Activated naive CD4-positive, alpha-beta T cell (primary cell): ENCODE measurements around the gene CTLA4.
A peak's percentile ranks its signal among the peaks of the same experiment; 100 is the strongest.
"Not testable (repeated sequence)": the region's sequence is repeated elsewhere in the genome, so short reads cannot be mapped to it uniquely, and the experiment has no call there.

ENCODE experiments used
- DNase-seq, 4 experiments: peaks; one replicate each; lab custom pipeline; 2025; lab: John Stamatoyannopoulos, UW

The CTLA4 gene

GRCh38 chr2:203857656-203858055 lies 9.9 kb upstream of the CTLA4 start:
- DNase-seq: no peak

DNA sequence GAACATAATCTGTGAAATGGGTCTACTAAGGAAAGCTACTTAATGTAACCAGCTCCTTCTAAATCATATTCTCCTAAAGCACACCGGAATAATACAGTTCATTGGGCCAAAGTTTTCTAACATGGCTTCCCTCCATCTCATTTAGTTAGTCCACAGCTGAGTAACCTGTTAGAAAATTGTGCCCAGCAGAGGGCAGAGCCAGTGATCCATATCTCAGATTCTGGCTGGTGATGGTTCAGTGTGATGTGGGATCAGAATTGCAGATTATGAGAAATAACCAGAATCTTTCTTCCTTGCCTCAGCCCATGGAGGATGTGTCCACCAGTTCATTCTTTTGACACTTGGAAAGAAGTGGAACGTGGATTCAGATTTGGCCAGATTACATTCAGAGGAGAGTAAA lies 9.4 kb upstream of the CTLA4 start:
- DNase-seq: no peak

GRCh38 chr2:203859030-203859789 lies 8.4 kb upstream of the CTLA4 start:
- DNase-seq: no peak

DNA sequence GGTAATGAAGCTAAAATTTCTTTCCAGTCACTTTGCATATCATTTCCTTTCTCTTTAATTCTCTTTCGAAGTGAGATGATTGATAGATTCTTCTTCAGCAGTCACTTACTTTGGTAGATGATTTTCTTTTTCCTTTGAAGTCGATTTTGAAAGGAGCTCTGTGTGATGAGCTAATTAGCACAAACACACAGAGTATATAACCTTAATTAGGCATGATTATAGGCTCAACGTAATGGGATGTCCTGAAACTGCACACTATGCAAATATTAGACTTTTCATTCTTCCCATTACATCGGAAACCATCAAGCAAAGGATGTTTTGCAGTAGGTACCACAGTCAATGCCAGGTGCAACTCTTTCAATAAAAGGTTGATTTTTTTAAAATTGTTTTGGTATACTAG lies 6.4 kb upstream of the CTLA4 start:
- no peak for DNase-seq

- DNase-seq: no peak
Observed at GRCh38 chr2:203861607-203862006, 6.0 kb upstream of the CTLA4 start.

DNA sequence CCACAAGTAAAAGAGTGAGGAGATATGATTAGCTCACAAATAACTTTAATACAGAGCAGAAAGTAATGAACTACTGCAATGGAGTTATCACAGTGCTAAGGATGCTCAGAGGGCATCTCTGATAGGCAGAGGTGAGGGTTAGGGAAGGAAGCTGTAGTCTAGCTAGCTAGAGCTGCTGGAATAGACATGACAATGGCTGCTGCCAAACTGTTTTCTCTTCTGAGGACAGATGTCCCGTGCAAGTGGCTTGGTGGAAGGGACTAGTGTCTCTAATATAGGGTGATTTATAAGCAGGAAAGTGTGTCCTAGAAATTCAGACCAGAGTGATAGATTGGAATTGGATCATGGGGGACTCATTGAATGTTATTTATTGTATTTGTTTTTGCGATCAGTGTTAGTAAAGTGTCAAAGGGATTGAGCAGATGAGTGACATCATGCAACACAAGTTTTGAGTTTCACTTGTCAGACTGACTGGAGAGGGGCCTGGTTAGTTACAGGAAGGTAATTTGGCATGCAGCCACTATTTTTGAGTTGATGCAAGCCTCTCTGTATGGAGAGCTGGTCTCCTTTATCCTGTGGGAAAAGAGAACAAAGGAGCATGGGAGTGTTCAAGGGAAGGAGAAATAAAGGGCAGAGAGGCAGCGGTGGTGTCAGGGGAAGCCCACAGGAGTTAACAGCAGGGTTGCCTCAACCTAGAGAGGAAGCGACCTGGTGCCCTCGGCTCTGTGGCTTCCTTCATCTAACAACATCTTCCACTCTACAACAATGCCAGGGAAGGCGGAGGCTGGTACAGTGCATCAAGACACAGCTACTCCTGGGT lies 1.9 kb downstream of the CTLA4 start:
- peak in 3 of 4 experiments; percentile 10 to 35 (median 16) for DNase-seq

DNA sequence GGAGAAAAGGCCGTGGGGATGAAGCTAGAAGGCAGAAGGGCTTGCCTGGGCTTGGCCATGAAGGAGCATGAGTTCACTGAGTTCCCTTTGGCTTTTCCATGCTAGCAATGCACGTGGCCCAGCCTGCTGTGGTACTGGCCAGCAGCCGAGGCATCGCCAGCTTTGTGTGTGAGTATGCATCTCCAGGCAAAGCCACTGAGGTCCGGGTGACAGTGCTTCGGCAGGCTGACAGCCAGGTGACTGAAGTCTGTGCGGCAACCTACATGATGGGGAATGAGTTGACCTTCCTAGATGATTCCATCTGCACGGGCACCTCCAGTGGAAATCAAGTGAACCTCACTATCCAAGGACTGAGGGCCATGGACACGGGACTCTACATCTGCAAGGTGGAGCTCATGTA lies 2.9 kb downstream of the CTLA4 start:
- DNase-seq: peak in 1 of 4 experiments; percentile 13

- no peak for DNase-seq
Observed at GRCh38 chr2:203870941-203871340, 3.4 kb downstream of the CTLA4 start.

DNA sequence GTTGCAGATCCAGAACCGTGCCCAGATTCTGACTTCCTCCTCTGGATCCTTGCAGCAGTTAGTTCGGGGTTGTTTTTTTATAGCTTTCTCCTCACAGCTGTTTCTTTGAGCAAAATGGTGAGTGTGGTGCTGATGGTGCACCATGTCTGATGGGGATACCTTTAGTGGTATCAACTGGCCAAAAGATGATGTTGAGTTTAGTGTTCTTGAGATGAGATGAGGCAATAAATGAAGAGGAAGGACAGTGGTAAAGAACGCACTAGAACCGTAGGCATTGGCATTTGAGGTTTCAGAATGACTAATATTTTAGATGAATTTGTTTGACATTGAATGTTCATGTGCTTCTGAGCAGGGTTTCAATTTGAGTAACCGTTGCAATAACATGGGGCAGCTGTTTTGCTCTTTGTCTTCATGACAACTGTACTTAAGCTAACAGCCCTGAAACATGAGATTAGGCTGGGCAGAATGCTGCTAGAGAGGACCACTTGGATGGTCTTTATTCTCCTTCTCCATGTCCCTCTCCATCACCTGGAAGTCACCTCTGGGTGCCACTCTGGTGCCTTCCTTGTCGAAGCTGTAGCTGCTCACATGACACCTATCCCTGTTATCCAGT lies 3.9 kb downstream of the CTLA4 start:
- DNase-seq: no peak

- DNase-seq: no peak
Observed at GRCh38 chr2:203873461-203873860, 5.9 kb downstream of the CTLA4 start.

DNA sequence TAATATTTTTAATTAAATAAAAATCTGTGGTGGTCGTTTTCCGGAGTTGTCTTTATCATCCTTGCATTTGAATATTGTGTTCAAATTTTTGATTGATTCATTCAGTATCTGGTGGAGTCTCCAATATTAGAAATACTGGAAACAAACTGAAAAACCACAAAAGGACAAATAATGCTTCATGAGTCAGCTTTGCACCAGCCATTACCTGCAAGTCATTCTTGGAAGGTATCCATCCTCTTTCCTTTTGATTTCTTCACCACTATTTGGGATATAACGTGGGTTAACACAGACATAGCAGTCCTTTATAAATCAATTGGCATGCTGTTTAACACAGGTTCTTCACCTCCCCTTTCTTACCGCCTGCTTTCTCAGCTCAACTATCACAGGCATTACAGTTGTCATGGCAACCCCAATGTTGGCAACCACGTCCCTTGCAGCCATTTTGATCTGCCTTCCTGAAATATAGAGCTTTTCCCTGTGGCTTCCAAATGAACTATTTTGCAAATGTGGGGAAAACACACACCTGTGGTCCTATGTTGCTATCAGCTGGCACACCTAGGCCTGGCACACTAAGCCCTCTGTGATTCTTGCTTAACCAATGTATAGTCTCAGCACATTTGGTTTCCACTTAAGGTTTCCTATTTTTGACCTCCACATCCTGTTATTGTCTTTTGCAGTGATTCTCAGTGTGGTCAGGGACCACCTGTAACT lies 6.5 kb downstream of the CTLA4 start:
- DNase-seq: no peak

DNA sequence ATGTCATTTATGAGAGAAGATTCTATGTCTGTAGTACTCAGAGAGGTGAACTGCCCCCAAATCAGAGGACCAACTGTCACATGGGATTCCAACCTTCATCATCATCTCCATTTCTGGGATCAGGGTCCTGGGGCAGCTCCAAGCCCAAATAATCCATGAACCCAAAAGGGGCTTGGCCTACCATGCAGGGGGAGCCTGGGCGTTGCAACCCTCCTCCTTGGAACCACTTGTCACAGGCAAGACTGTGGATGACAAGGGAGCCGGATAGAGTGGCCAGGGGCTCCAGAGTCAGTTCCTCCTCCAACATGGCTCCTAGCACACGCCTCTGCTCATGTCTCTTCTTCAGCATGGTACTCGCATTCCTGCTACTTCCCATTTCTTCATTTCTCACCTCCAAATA lies 7.9 kb downstream of the CTLA4 start:
- no peak for DNase-seq

- DNase-seq: no peak
Observed at GRCh38 chr2:203876328-203876727, 8.8 kb downstream of the CTLA4 start.

- DNase-seq: no peak
Observed at GRCh38 chr2:203878063-203878462, 10.5 kb downstream of the CTLA4 start.

DNA sequence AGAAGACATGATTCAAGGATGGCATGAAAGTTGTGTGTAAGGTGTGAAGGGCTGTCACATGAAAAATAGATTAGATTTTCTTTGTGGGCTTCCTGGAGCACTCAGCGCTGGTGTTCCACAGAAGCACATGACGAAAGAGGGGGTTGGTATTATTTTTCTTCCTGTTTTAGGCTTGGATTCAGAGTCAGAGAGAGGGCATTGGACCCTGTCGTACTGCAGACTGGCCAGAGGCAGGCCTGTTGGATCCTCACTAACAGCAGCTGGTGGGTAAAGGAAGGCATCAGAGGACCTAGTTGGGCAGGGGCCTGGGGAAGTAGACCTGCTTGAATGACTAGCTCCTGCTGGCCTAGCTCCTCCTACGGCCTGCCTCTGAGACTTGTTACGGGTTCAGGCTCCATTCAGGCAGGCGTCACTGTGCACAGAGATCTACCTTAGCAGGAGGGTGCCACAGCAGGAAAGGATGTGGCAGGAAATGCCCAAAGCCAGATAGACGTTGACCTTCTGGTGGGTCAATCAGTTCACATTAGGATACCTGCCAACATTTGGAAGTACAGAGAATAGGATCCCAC lies 13.1 kb downstream of the CTLA4 start:
- DNase-seq: no peak

DNA sequence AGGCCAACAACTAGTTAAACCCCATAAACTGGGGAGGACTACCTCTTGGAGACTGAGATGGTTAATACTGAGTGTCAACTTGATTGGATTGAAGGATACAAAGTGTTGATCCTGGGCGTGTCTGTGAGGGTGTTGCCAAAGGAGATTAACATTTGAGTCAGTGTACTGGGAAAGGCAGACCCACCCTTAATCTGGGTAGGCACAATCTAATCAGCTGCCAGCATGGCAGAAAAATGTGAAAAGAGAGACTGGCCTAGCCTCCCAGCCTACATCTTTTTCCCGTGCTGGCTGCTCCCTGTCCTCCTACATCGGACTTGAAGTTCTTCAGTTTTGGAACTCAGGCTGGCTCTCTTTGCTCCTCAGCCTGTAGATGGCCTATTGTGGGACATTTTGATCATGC lies 13.6 kb downstream of the CTLA4 start:
- DNase-seq: not testable (repeated sequence)

- DNase-seq: no peak
Observed at GRCh38 chr2:203882551-203882950, 15.0 kb downstream of the CTLA4 start.

- no peak for DNase-seq
Observed at GRCh38 chr2:203886661-203887151, 19.1 kb downstream of the CTLA4 start.

DNA sequence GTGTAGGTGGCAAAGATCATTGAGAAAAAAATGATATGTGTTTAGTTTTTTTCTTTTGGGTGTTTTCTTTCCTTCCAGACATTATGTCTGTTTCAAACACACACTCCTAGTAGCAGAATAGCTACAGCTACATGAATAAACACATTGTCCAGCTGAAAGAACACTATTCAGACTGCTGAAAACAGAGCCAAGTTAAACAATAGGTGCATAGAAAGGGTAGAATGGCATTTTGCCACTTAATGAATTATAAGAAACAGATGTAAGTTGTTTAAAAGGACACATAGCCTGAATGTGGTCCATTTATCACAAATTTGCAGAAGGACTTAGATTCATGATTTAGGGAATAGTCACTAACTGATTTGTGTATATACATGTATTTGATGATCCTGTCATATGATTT lies 20.1 kb downstream of the CTLA4 start:
- no peak for DNase-seq

- no peak for DNase-seq
Observed at GRCh38 chr2:203889542-203889941, 22.0 kb downstream of the CTLA4 start.

GRCh38 chr2:203889944-203890343 lies 22.4 kb downstream of the CTLA4 start:
- no peak for DNase-seq

DNA sequence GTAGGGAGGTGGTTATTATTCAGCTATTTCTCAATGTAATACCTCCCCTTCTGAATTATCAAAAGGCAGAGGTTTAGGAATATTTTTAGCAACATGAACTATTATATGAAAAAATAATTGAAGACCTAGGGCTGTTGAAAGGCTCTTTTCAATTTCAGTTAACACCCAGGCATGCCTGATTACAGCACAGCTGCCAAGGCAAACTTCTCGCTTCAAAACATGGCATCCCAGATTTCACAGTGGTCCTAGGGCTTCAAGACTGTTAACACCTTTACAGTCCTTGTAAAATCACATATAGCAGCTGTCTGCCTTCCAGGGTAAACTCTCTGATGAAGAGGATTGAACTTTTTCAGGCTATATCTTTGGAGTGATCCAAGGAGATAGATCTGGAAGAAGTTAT lies 23.2 kb downstream of the CTLA4 start:
- DNase-seq: no peak
